ENCODE results near the gene SLAMF7. TPM values are rescaled to one million over a fixed set of nuclear protein-coding genes. Genes with fewer than 3 reads are reported as not detected.
A peak's percentile ranks its signal among the peaks of the same experiment; 100 is the strongest.

The SLAMF7 gene
- total and polyA plus RNA-seq, 10 of the 15 experiments (the other 5 are each of a cell fraction or from before 2014, with no cell fraction given): 66.6 to 284 (median 108) TPM

DNA sequence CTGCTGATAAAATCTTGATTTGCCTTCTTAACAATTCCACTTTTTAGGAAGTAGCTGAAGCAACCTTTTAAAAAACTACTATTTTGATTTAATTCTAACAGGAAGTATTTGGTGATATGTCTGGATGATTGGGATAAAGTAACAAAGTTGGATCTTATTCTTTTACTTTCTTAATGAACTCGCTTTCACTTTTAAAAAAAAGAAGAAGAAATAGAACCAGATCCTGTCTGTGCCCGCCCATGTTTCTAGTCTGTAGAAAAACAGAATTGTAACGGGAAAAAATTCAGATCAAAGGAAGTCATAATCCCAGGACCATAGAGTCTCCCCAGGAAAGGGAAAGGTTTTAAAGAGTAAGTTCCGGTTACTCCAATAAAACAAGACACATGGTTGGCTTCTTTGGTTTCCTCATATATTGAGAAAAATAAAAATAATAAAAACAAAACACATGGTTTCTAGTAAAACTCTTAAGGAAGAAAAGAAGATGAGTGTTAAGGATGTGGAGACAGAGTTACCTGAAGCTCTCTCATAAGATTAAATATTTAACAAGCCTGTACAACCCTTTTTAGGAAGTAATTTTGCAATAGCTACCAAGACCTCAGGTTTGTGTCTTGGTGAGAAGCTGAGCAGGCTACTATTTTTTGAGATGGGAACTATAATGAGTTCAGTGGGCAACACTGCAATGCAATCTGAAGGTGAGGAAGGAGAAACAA lies 32.4 kb upstream of the SLAMF7 start (continued):
- TF ChIP-seq, protein P1, sequence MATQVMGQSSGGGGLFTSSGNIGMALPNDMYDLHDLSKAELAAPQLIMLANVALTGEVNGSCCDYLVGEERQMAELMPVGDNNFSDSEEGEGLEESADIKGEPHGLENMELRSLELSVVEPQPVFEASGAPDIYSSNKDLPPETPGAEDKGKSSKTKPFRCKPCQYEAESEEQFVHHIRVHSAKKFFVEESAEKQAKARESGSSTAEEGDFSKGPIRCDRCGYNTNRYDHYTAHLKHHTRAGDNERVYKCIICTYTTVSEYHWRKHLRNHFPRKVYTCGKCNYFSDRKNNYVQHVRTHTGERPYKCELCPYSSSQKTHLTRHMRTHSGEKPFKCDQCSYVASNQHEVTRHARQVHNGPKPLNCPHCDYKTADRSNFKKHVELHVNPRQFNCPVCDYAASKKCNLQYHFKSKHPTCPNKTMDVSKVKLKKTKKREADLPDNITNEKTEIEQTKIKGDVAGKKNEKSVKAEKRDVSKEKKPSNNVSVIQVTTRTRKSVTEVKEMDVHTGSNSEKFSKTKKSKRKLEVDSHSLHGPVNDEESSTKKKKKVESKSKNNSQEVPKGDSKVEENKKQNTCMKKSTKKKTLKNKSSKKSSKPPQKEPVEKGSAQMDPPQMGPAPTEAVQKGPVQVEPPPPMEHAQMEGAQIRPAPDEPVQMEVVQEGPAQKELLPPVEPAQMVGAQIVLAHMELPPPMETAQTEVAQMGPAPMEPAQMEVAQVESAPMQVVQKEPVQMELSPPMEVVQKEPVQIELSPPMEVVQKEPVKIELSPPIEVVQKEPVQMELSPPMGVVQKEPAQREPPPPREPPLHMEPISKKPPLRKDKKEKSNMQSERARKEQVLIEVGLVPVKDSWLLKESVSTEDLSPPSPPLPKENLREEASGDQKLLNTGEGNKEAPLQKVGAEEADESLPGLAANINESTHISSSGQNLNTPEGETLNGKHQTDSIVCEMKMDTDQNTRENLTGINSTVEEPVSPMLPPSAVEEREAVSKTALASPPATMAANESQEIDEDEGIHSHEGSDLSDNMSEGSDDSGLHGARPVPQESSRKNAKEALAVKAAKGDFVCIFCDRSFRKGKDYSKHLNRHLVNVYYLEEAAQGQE (IDR thresholded peaks at IDR 0.05; ENCODE audit: low read depth, low read length): no peak
- TF ChIP-seq SREBF1 (IDR thresholded peaks at IDR 0.05; ENCODE audit: low read length): no peak
- no peak for TF ChIP-seq USF2 (IDR thresholded peaks at IDR 0.05; ENCODE audit: borderline replicate concordance, low read depth, low read length)

DNA sequence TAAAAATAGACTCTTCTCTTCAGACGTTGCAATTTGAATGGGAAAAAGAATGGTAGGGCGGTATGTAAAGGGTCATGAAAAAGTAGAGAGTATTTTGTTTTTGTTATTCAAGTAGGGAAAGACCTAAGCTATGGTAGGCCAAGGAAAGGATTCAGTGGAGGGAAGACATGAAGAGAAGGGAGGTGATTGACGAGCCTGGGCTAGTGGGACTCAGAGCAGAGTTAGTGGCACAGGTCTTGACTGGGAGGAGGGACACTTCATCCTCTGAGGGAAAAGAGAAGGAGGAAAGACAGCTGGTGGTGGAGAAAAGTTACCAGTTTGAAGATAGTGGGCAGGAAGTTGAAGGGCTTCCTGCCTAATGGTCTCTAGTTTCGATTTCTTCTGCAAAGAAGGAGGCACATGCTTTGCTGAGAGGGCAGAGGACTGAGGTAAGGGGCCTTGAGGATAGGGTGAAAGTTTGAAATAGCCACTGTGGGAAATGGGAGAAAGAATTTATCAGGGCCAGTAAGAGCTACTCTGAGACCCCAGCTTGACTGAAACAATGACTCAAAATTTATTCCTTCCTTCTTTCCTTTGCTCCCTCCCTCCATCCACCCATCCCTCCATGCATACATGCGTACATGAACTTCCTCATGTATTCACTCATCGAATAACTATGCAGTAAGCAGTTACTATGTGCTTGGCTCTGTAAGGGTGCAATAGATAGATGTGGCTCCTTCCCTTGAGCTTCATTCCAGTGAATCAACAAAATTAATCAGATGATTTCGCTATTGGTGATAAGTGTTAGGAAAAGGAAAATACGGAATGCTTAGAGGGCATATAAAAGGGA lies 31.6 kb upstream of the SLAMF7 start:
- RAD21 ChIA-PET (ENCODE audit: unreplicated experiment): interaction anchor here (0.8 to 5.4 kb wide), 37 partner anchors 16 to 363 kb away, joined by 3 to 42 read pairs (median 5); partner anchors contain the start of genes ARHGAP30, ITLN2, SLAMF1 and SLAMF7
- intact Hi-C loops (cut with micrococcal nuclease; ENCODE audit: unreplicated experiment): loop anchor here (5.0 kb wide), 1 partner anchor 60 kb away; the partner anchor contains the start of gene SLAMF1
- TF ChIP-seq POU2F2 (IDR thresholded peaks at IDR 0.05; ENCODE audit: borderline replicate concordance, low read depth, low read length): 0 out of 3 replicates have a peak, but pooled peaks have one; percentile 17
- 0 out of 2 replicates have a peak, but pooled peaks have one; percentile 57 for TF ChIP-seq MAX (IDR thresholded peaks at IDR 0.05; ENCODE audit: low read depth, low read length)
- no peak for TF ChIP-seq RCOR1 (conservative IDR thresholded peaks at IDR 0.05; ENCODE audit: low read depth, low read length)
- TF ChIP-seq IKZF2 (IDR thresholded peaks at IDR 0.05): peak; percentile 34 to 38; a peak in 2 of 4 replicates
- no peak for TF ChIP-seq CBFB (IDR thresholded peaks at IDR 0.05; ENCODE audit: low read depth)
- 0 out of 2 replicates have a peak, but pooled peaks have one; percentile 11 for TF ChIP-seq CHD2 (IDR thresholded peaks at IDR 0.05; ENCODE audit: borderline replicate concordance, low read depth, low read length)
- peak; percentile 83 for TF ChIP-seq RFX5 (IDR thresholded peaks at IDR 0.05; ENCODE audit: low read depth, low read length)
- peak; percentile 82 for TF ChIP-seq EED (IDR thresholded peaks at IDR 0.05; ENCODE audit: low read depth)
- TF ChIP-seq YY1 (IDR thresholded peaks at IDR 0.05; ENCODE audit: low read depth, low read length): 0 out of 2 replicates have a peak, but pooled peaks have one; percentile 12

More for the DNA sequence above, 31.6 kb upstream of the SLAMF7 start:
- Histone ChIP-seq H3K9me3 (replicated peaks; ENCODE audit: control insufficient read depth, insufficient read depth, low read length) (no peaks in the 10 kb centered on the region), H2AFZ (ENCODE audit: control insufficient read depth, low read depth, low read length) (no peak overlapping the region), H3K9ac (ENCODE audit: control insufficient read depth, insufficient read depth, low read length) (peak overlapping the region; percentile 100), H3K4me1 (ENCODE audit: control insufficient read depth, insufficient read depth, low read length) (peaks cover 13% of the 10 kb centered on the region), H3K27ac (ENCODE audit: control insufficient read depth, insufficient read depth) (peak overlapping the region; percentile 100), H3K36me3 (ENCODE audit: control insufficient read depth in 2 of 2, insufficient read depth in 2 of 2, low read length in 1 of 2) (peaks cover 4% of the 10 kb centered on the region in 2 experiments; a peak in 3 of 4 replicates), H3K4me3 (peak overlapping the region; percentile 93), H3K27me3 (replicated peaks in 1 of 2; ENCODE audit: control insufficient read depth in 2 of 2, insufficient read depth in 2 of 2, low read length in 1 of 2) (no peaks in the 10 kb centered on the region), H3K4me2 (ENCODE audit: control insufficient read depth, insufficient read depth) (peak overlapping the region; percentile 88), H3K79me2 (ENCODE audit: control insufficient read depth, insufficient read depth, low read length) (peaks cover 99% of the 10 kb centered on the region), H4K20me1 (ENCODE audit: control insufficient read depth, insufficient read depth) (peaks cover 7% of the 10 kb centered on the region; the same call in 1 of the 2 replicates)
- BruUV-seq (replicated peaks): no TSS peak
- in situ Hi-C loops (cut with MboI): no loop called here
- ChIA-PET SMC1A (ENCODE audit: uncharacterized antibody, unreplicated experiment) (interaction anchor here (0.7 to 7.6 kb wide), 29 partner anchors 10 to 279 kb away, joined by 3 to 82 read pairs (median 5); partner anchors contain the start of genes SLAMF1 and SLAMF7), POLR2A (interaction anchor here (0.5 to 3.7 kb wide), 30 partner anchors 16 to 363 kb away, joined by 3 to 27 read pairs (median 6); partner anchors contain the start of genes SLAMF1 and TSTD1), CTCF (interaction anchor here (0.9 to 5.7 kb wide), 24 partner anchors 12 to 279 kb away, joined by 3 to 59 read pairs (median 6); partner anchors contain the start of genes SLAMF1 and SLAMF7)
- DNase-seq (ENCODE audit: low read depth, low spot score): no peak
- WGBS (ENCODE audit: insufficient coverage, insufficient replicate concordance, low lambda C conversion rate, missing lambda C conversion rate): 3% methylated on average over 8 of the region's 8 CpGs
- FAIRE-seq: no peak
- ATAC-seq: peak; percentile 16

All from GM12878 (cell line).